ENCODE results near the gene ALDH4A1. TPM values are rescaled to one million over a fixed set of nuclear protein-coding genes. Genes with fewer than 3 reads are reported as not detected.

The ALDH4A1 gene
- total and polyA plus RNA-seq, 9 of the 15 experiments (the other 6 are each of a cell fraction or from before 2014, with no cell fraction given): 0.27 to 31.4 (median 16.6) TPM

GRCh38 chr1:18927082-18927653 is 24.8 kb upstream of the ALDH4A1 start:
- ATAC-seq (no peak), DNase-seq (ENCODE audit: extremely low read depth in 1 of 4, low spot score in 3 of 4) (no peak), FAIRE-seq (no peak)
- no peak overlapping the region for H3K4me2 ChIP-seq (ENCODE audit: insufficient read depth, low read length)
- H3K27ac ChIP-seq (ENCODE audit: extremely low read depth, low read depth, low read length): no peak overlapping the region
- peak overlapping the region in 1 of 2 experiments; percentile 61; a peak in 2 of 4 replicates for H3K9ac ChIP-seq (ENCODE audit: insufficient read depth in 1 of 2, low read depth in 2 of 2, low read length in 2 of 2)
- H3K27me3 ChIP-seq (ENCODE audit: control insufficient read depth in 2 of 2, insufficient read depth in 2 of 2, low read length in 2 of 2): peaks cover 33 to 82% of the 10 kb centered on the region in 2 experiments
- H3K9me3 ChIP-seq (replicated peaks; ENCODE audit: control insufficient read depth, insufficient read depth, low read depth, low read length): no peaks in the 10 kb centered on the region
- peaks cover 19 to 20% of the 10 kb centered on the region in 2 experiments; a peak in 4 of 5 replicates for H3K4me1 ChIP-seq (replicated peaks in 1 of 2; ENCODE audit: control insufficient read depth in 2 of 2, insufficient read depth in 2 of 2, low read length in 2 of 2)
- H3K9me1 ChIP-seq (ENCODE audit: control insufficient read depth, insufficient read depth, low read length): no peaks in the 10 kb centered on the region
- in situ Hi-C loops (cut with MboI) (no loop called here), intact Hi-C loops (cut with micrococcal nuclease) (no loop called here)
- H3K79me2 ChIP-seq (ENCODE audit: control insufficient read depth, insufficient read depth, low read length): no peaks in the 10 kb centered on the region
- H3K4me3 ChIP-seq: no peak overlapping the region
- peaks cover 15% of the 10 kb centered on the region; the same call in 1 of the 2 replicates for H4K20me1 ChIP-seq (replicated peaks; ENCODE audit: control insufficient read depth, insufficient read depth, low read length)
- WGBS (ENCODE audit: insufficient coverage, low coverage, missing lambda C conversion rate): 28% methylated on average over 15 of the region's 16 CpGs
- H3K36me3 ChIP-seq (ENCODE audit: control insufficient read depth, insufficient read depth, low read length): no peaks in the 10 kb centered on the region
- H2AFZ ChIP-seq (ENCODE audit: low read depth, low read length): no peak overlapping the region
- BruUV-seq (replicated peaks): no TSS peak
- POLR2A ChIA-PET: interaction anchor here (0.6 kb wide), 2 partner anchors 50 to 435 kb away, joined by 3 read pairs; no protein-coding TSS in a partner anchor
- CTCF ChIA-PET (ENCODE audit: low intra/inter-chr PET ratio): no interaction called here
- TF ChIP-seq ZBTB11 (CRISPR knock-in tag; IDR thresholded peaks at IDR 0.05): 0 out of 6 replicates have a peak, but pooled peaks of 1 of the 3 experiments have one; percentile 27
- TF ChIP-seq TFAP4 (CRISPR knock-in tag; IDR thresholded peaks at IDR 0.05; ENCODE audit: borderline replicate concordance): 0 out of 2 replicates have a peak, but pooled peaks have one; percentile 36
- TF ChIP-seq RBFOX2 (IDR thresholded peaks at IDR 0.05; ENCODE audit: low read depth, low read length): no peak
- TF ChIP-seq FOXA3 (CRISPR knock-in tag; conservative IDR thresholded peaks at IDR 0.05 in 1 of 2, IDR thresholded peaks at IDR 0.05 in 1 of 2): 0 out of 4 replicates have a peak, but pooled peaks of 1 of the 2 experiments have one; percentile 22
- TF ChIP-seq DACH1 (IDR thresholded peaks at IDR 0.05; ENCODE audit: partially characterized antibody): no peak
- no peak for TF ChIP-seq PHF21A (IDR thresholded peaks at IDR 0.05; ENCODE audit: borderline replicate concordance, low read depth)
- TF ChIP-seq ZNF395 (CRISPR knock-in tag; IDR thresholded peaks at IDR 0.05): 0 out of 2 replicates have a peak, but pooled peaks have one; percentile 54
- TF ChIP-seq NR2C1 (IDR thresholded peaks at IDR 0.05): no peak
- 0 out of 2 replicates have a peak, but pooled peaks have one; percentile 1 for TF ChIP-seq NR2C1 (tag; IDR thresholded peaks at IDR 0.05)
- peak; percentile 31; the same call in 1 of the 2 replicates for TF ChIP-seq ZNF431 (CRISPR knock-in tag; IDR thresholded peaks at IDR 0.05)
- 0 out of 4 replicates have a peak, but pooled peaks of 1 of the 2 experiments have one; percentile 1 for TF ChIP-seq MAZ (CRISPR knock-in tag; conservative IDR thresholded peaks at IDR 0.05 in 1 of 2, IDR thresholded peaks at IDR 0.05 in 1 of 2)
- TF ChIP-seq ZBTB1 (CRISPR knock-in tag; IDR thresholded peaks at IDR 0.05; ENCODE audit: borderline replicate concordance, low read depth): 0 out of 2 replicates have a peak, but pooled peaks have one; percentile 33
- no peak for TF ChIP-seq ZNF12 (CRISPR knock-in tag; IDR thresholded peaks at IDR 0.05)
- TF ChIP-seq NCOA2 (IDR thresholded peaks at IDR 0.05; ENCODE audit: partially characterized antibody in 2 of 2): no peak
- no peak for TF ChIP-seq ZBTB17 (CRISPR knock-in tag; IDR thresholded peaks at IDR 0.05)
